ENCODE data around the gene C12orf57.

DNA sequence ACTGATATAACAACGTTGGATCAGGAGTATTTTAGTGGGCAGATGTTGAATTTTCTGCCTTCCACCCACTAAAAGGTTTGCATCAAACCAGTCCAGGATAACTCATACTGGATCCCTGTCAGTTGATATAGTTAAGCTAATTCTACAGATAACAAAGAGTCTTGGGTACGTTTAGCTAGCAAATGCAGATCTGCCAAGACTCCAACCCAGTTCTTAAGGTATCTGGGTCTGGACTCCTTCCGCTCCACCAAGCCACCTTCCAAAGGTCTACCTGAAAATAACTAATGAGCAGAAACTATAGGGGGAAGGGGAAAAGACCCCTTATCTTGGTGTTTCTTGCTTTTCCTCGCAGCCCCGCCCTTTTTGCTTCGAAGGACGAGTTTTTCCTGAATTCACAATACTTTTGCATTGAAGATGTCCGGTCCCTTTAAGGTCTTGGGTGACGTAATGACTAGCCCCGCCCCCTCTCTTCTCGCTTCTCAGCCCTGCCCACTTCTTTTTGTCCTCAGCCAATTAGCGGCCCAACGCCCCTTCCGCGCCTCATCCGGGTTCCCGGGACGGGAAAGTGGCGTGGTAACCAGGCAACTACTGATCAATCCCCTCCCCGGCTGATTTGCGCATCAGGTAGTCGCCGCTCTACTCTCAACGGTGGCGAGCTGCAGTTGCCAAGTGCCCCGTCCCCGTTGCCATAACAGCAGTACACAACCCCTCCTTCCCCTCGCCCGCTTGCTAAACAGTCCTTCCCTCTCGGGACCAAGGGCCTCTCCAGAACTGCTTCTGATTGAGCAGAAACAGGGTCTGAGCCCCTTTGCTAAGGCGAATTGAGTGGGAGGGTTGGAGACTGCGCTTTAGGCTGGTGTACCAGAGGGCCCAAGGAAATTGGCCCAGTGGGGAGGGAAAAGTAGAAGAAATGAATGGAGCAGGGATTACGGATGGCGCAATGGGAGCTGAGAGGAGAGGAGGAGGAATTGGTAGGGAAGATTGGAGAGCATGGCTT, 39.2 kb upstream of the C12orf57 start, which contains the start of gene LRRC23:
- peak; percentile 81; the same call in 1 of the 2 replicates for TF ChIP-seq YEATS2 (CRISPR knock-in tag; IDR thresholded peaks at IDR 0.05; ENCODE audit: borderline replicate concordance)
- TF ChIP-seq, protein P1, sequence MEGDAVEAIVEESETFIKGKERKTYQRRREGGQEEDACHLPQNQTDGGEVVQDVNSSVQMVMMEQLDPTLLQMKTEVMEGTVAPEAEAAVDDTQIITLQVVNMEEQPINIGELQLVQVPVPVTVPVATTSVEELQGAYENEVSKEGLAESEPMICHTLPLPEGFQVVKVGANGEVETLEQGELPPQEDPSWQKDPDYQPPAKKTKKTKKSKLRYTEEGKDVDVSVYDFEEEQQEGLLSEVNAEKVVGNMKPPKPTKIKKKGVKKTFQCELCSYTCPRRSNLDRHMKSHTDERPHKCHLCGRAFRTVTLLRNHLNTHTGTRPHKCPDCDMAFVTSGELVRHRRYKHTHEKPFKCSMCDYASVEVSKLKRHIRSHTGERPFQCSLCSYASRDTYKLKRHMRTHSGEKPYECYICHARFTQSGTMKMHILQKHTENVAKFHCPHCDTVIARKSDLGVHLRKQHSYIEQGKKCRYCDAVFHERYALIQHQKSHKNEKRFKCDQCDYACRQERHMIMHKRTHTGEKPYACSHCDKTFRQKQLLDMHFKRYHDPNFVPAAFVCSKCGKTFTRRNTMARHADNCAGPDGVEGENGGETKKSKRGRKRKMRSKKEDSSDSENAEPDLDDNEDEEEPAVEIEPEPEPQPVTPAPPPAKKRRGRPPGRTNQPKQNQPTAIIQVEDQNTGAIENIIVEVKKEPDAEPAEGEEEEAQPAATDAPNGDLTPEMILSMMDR (CRISPR knock-in tag; IDR thresholded peaks at IDR 0.05) = no peak
- TF ChIP-seq, protein P2, sequence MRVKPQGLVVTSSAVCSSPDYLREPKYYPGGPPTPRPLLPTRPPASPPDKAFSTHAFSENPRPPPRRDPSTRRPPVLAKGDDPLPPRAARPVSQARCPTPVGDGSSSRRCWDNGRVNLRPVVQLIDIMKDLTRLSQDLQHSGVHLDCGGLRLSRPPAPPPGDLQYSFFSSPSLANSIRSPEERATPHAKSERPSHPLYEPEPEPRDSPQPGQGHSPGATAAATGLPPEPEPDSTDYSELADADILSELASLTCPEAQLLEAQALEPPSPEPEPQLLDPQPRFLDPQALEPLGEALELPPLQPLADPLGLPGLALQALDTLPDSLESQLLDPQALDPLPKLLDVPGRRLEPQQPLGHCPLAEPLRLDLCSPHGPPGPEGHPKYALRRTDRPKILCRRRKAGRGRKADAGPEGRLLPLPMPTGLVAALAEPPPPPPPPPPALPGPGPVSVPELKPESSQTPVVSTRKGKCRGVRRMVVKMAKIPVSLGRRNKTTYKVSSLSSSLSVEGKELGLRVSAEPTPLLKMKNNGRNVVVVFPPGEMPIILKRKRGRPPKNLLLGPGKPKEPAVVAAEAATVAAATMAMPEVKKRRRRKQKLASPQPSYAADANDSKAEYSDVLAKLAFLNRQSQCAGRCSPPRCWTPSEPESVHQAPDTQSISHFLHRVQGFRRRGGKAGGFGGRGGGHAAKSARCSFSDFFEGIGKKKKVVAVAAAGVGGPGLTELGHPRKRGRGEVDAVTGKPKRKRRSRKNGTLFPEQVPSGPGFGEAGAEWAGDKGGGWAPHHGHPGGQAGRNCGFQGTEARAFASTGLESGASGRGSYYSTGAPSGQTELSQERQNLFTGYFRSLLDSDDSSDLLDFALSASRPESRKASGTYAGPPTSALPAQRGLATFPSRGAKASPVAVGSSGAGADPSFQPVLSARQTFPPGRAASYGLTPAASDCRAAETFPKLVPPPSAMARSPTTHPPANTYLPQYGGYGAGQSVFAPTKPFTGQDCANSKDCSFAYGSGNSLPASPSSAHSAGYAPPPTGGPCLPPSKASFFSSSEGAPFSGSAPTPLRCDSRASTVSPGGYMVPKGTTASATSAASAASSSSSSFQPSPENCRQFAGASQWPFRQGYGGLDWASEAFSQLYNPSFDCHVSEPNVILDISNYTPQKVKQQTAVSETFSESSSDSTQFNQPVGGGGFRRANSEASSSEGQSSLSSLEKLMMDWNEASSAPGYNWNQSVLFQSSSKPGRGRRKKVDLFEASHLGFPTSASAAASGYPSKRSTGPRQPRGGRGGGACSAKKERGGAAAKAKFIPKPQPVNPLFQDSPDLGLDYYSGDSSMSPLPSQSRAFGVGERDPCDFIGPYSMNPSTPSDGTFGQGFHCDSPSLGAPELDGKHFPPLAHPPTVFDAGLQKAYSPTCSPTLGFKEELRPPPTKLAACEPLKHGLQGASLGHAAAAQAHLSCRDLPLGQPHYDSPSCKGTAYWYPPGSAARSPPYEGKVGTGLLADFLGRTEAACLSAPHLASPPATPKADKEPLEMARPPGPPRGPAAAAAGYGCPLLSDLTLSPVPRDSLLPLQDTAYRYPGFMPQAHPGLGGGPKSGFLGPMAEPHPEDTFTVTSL (CRISPR knock-in tag; IDR thresholded peaks at IDR 0.05; ENCODE audit: borderline replicate concordance) = no peak
- no peak for TF ChIP-seq ESRRA (CRISPR knock-in tag; IDR thresholded peaks at IDR 0.05; ENCODE audit: low read depth)
- no peak for TF ChIP-seq ZNF12 (CRISPR knock-in tag; IDR thresholded peaks at IDR 0.05)
